ENCODE results near the gene TMEM14A.
"Not testable (repeated sequence)": the region's sequence is repeated elsewhere in the genome, so short reads cannot be mapped to it uniquely, and the experiment has no call there.

TMEM14A gene

DNA sequence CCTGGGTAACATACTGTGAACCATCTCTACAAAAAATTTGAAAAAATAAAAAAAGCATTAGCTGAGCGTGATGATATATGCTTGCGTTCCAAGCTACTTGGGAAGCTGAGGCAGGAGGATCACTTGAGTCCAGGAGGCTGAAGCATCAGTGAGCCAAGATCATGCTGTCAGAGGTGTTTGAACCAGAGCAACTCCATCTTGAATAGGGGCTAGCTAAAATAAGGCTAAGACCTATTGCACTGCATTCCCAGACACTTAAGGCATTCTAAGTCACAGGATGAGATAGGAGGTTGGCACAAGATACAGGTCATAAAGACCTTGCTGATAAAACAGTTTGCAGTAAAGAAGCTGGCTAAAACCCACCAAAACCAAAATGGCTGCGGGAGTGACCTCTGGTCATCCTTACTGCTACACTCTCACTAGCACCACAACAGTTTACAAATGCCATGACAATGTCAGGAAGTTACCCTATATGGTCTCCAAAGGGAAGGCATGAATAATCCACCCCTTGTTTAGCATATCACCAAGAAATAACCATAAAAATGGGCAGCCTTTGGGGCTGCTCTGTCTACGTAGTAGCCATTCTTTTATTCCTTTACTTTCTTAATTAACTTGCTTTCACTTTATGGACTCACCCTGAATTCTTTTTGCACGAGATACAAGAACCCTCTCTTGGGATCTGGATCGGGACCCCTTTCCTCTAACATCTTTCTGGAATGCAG lies 34.0 kb downstream of the TMEM14A start:
- DNase-seq, result not testable (repeated sequence)

DNA sequence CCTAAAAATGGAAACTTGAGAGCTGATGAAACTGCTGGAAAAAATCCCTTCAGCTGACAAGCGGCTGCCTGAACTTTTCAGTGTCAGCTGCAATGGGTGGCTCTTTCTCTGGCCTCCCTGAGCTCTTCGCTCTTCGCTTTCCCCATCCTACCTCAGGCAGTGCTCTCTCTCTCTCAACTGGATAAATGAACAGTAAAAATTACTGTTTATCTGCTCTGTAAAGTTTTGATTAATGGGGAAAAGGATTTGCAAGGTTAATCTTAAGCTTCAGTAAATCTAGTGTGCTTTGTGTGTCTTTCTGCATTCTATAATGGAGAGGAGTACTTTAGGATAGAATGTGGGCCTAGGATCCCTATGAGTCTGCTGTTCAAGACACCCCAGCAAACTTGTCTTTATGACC lies 35.1 kb downstream of the TMEM14A start:
- no peak for DNase-seq

- DNase-seq, result no peak
Measured at GRCh38 chr6:52707963-52708680, 37.2 kb downstream of the TMEM14A start.

DNA sequence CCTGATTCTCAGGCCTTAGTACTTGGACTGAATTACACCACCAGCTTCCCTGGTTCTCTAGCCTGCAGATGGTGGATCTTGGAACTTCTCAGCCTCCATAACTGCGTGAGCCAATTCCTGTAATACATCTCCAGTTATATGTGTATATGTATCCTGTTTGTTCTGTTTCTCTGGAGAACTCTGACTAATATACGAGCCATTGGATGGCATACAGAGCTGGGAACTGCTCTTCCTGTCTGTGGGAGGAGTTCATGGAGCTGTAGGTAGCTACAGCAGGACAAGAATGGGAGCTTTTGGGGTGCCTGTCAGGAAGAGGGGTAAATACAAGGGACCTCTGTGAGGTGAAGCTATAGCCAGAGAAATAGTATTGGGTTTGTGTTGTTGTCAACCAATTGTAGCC lies 41.2 kb downstream of the TMEM14A start:
- DNase-seq, result no peak

DNA sequence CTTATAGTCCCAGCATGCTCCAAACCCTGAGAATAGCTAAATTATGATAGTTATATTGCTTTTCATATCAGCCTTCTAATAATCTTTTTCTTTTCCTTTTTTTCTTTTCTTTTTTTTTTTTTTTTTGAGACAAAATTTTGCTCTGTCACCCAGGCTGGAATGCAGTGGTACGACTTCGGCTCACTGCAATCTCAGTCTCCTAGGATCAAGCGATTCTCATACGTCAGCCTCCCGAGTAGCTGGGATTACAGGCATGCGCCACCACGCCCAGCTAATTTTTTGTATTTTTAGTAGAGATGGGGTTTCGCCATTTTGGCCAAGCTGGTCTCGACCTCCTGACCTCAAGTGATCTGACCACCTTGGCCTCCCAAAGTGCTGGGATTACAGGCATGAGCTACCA lies 43.8 kb downstream of the TMEM14A start:
- DNase-seq, result not testable (repeated sequence)

- DNase-seq, result no peak
Measured at GRCh38 chr6:52718550-52718949, 47.6 kb downstream of the TMEM14A start.

- no peak for DNase-seq
Measured at GRCh38 chr6:52720321-52720720, 49.4 kb downstream of the TMEM14A start.

GRCh38 chr6:52724042-52724405 lies 53.1 kb downstream of the TMEM14A start:
- no peak for DNase-seq

GRCh38 chr6:52724406-52725121 lies 53.7 kb downstream of the TMEM14A start:
- peak; percentile 84 for DNase-seq

GRCh38 chr6:52725143-52725534 lies 54.2 kb downstream of the TMEM14A start:
- no peak for DNase-seq

- DNase-seq, result peak; percentile 8
Measured at GRCh38 chr6:52725535-52726192, 54.8 kb downstream of the TMEM14A start.

GRCh38 chr6:52726193-52726542 lies 55.3 kb downstream of the TMEM14A start:
- DNase-seq, result no peak

DNA sequence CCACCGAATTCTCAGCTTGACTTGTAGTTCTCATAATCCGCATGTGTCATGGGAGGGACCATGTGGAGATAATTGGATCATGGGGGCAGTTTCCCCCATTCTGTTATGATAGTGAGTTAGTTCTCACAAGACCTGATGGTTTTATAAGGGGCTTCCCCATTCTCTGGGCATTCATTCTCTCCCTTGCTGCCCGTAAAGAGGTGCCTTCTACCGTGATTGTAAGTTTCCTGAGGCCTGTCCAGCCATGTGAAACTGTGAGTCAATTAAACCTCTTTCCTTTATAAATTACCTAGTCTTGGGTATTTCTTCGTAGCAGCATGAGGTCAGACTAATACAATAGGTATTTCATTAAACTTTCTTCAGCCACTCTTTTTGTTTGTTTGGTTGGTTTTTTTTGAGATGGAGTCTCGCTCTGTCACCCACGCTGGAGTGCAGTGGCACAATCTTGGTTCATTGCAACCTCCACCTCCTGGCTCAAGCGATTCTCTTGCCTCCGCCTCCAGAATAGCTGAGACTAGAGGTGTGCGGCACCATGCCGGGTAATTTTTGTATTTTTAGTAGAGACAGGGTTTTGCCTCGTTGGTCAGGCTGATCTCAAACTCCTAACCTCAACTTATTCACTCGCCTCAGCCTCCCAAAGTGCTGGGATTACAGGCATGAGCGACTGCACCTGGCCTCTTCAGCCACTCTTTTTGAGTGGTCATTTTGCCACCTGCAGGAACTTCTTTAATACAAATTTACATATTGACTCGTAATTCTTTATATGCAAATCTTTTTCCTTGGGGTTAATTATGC lies 56.0 kb downstream of the TMEM14A start:
- no peak for DNase-seq

DNA sequence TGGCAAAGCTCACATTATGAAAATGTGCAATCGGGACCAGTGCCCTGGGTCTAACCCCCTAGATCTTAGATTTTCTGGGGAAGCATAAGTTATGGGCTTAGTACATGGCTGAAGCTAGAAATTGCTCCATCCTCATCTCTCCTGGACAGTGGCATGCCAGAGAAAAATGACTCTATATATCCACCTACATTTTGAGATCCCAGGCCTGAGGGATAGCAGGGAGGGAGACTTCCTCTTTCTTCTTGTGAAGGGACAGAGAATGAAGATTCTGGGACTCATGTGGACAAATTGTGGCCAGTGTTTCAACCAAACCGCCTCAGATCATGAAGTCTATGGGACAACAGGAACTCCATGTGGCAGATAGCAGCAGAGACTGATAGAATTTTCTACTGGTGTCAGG lies 57.0 kb downstream of the TMEM14A start:
- DNase-seq, result no peak

GRCh38 chr6:52728394-52728793 lies 57.5 kb downstream of the TMEM14A start:
- no peak for DNase-seq

DNA sequence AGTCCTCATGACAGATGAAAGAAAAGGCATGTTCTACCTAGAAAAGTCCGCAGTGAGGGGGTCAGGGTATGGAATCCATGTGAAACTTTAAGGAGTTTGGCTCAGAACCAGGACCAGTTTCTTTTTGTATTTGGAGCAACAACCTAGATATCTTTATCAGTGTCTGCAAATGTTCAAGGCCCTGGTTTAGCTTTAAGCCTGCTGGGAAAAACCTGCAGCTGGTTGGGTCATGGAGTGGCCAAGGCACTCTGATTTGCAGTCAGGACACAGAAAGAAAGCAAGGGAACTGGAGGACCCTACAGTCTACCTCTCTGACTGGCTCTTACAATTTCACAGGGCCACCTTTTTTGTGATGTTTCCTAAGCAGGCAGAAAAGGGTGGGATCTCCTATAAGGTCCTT lies 58.7 kb downstream of the TMEM14A start:
- no peak for DNase-seq

- no peak for DNase-seq
Measured at GRCh38 chr6:52731719-52732118, 60.8 kb downstream of the TMEM14A start.

DNA sequence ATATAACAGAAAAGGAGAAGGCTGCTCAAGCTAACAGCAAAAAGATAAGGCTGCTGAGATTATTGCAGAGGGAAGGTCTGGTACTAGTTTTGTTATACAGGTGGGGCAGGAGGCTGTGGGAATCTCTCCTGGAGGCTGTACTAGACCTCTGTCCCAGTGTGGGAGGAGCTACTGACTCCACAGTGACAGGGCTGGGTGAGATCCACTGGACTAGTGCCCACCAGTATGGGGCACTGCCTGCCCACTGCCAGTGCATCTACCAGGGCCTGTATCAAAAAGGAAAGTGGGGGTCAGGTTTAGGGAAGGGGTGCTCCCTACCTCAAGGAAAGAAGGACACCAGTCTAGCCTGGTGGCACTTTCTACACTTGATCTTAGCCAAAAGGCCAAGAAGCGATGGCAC lies 62.3 kb downstream of the TMEM14A start:
- DNase-seq, result no peak

DNA sequence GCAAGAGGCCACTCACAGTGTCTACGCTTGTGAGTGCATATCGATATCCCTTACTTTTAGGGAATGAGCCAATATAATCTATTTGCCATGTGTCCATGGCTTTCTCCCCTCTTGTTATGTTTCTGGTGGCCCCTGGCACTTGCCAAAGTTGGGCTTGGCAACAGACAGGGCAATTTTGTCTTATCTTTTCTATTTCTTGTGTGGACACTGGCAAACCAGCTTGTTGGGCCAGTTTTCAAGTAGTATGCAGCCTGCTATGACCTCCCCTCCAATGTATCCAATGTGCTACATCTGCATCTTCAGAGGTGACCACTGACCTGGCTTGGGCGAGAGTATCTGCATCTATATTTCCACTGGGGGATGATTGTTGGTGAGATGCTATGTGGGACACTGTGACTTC lies 63.2 kb downstream of the TMEM14A start:
- DNase-seq, result no peak

DNA sequence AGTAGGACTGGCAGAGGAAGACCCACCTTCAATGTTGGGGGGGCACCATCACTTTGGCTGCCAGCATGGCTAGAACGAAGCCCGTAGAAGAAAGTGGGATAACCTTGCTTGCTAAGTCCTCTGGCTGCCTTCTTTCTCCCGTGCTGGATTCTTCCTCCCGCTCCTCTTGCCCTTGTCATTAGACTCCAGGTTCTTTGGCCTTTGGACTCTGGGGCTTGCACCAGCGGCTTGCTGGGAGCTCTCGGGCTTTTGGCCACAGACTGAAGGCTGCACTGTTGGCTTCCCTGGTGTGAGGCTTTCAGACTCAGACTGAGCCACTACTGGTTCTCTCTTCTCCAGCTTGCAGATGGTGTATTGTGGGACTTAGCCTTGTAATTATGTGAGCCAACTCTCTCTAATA lies 64.2 kb downstream of the TMEM14A start:
- no peak for DNase-seq

DNA sequence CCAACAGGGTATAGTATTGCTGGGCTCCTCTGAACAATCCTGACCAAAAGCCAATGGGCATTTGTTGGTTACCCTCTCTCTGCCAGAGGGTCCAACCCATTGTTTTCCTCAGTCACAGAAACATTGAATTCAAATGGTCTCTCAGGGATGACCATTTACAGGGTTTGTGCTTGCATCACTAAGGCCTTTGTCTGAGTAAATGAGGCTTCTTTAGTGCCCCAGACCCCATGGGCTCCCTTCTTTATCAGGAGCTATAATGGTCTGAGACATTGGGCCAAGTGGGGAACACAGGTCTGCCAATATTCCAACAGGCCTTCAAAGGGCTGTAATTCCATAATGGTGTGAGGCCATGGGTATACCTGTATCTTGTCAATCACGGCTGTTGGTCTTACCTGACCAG lies 65.2 kb downstream of the TMEM14A start:
- DNase-seq, result no peak

Data from hematopoietic multipotent progenitor cell treated with erythropoietin and hydrocortisone succinate and interleukin-3 and kit ligand, for 6 days (in vitro differentiated cells).